ENCODE data around the gene CARD11.

- no peak for TF ChIP-seq EZH2 (IDR thresholded peaks at IDR 0.05; ENCODE audit: borderline replicate concordance, low read length)
- TF ChIP-seq, protein P1, sequence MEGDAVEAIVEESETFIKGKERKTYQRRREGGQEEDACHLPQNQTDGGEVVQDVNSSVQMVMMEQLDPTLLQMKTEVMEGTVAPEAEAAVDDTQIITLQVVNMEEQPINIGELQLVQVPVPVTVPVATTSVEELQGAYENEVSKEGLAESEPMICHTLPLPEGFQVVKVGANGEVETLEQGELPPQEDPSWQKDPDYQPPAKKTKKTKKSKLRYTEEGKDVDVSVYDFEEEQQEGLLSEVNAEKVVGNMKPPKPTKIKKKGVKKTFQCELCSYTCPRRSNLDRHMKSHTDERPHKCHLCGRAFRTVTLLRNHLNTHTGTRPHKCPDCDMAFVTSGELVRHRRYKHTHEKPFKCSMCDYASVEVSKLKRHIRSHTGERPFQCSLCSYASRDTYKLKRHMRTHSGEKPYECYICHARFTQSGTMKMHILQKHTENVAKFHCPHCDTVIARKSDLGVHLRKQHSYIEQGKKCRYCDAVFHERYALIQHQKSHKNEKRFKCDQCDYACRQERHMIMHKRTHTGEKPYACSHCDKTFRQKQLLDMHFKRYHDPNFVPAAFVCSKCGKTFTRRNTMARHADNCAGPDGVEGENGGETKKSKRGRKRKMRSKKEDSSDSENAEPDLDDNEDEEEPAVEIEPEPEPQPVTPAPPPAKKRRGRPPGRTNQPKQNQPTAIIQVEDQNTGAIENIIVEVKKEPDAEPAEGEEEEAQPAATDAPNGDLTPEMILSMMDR (conservative IDR thresholded peaks at IDR 0.05 in 1 of 2, IDR thresholded peaks at IDR 0.05 in 1 of 2; ENCODE audit: extremely low read depth in 1 of 2, insufficient read depth in 1 of 2, low read depth in 1 of 2, low read length in 2 of 2), result no peak
Observed at GRCh38 chr7:2920041-2920440, 123.6 kb downstream of the CARD11 start.
